ENCODE measurements around the gene NCK2.

The NCK2 gene

DNA sequence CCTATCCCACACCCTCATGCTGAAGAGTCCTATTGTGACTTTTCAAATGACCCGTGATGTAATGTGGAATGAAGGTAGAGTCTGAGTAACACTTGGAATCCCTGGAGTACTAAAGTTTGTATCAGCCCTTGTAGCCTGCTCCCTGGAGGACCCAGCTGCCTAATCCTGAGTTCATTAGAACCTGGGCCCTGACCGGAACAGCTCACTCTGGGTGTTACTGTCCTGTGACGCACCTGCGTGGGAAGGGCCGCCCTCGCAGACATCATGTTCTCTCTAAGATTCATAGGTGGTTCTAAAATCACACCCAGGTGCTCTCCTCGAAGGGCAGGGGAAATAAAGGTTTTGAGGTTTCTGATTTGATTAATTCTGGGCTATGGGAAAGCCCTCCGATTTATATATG, 62.3 kb downstream of the NCK2 start:
- Histone ChIP-seq H3K27me3 (ENCODE audit: control insufficient read depth in 1 of 2, insufficient read depth in 2 of 2, low read length in 2 of 2) (no peaks in the 10 kb centered on the region), H3K36me3 (ENCODE audit: control insufficient read depth in 1 of 2, insufficient read depth in 2 of 2, low read length in 2 of 2) (no peaks in the 10 kb centered on the region), H3K4me1 (ENCODE audit: control insufficient read depth in 1 of 2, insufficient read depth in 2 of 2, low read length in 2 of 2) (peaks cover 44 to 50% of the 10 kb centered on the region in 2 donors), H3K9ac (ENCODE audit: low read depth in 1 of 2, low read length in 2 of 2) (no peak overlapping the region), H3K27ac (ENCODE audit: low read depth, low read length) (no peak overlapping the region), H3K9me3 (ENCODE audit: control insufficient read depth in 1 of 2, low read length in 2 of 2) (no peaks in the 10 kb centered on the region), H3K4me3 (ENCODE audit: low read depth in 1 of 2, low read length in 2 of 2) (no peak overlapping the region)

DNA sequence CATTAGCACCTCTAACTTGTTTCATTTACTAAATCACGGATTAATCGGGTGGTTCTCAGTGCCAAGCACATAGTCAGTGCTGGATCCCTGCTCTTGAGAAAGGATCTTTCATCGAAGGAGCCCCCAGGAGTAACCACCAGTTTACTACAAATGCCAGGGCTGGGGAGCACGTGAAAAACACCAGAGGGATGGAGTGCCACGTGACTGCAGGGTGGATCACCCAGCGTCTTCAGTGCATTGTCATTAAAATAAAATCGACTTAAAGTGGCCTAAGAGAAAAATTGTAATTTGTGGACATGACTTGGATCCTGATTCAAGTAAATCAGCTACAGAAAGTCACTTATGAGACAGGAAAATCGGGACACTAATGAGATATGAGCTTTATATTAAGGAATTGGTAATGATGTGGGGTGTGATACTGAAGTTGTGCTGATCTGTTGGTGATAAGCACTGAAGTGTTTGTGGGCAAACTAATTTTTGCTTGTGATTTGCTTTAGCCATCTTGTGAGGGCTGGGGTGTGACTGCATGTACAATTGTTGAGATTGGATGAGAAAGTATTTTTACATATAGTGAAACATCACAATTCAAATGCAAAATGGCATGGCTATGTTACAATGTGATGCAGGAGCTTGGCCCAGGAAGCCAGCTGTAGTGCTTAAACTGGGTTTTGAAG, 63.8 kb downstream of the NCK2 start:
- no peaks in the 10 kb centered on the region for H3K36me3 ChIP-seq (ENCODE audit: control insufficient read depth in 1 of 2, insufficient read depth in 2 of 2, low read length in 2 of 2)
- H3K9me3 ChIP-seq (ENCODE audit: control insufficient read depth in 1 of 2, low read length in 2 of 2): no peaks in the 10 kb centered on the region
- H3K4me3 ChIP-seq (ENCODE audit: low read depth in 1 of 2, low read length in 2 of 2): no peak overlapping the region
- peaks cover 44 to 50% of the 10 kb centered on the region in 2 donors for H3K4me1 ChIP-seq (ENCODE audit: control insufficient read depth in 1 of 2, insufficient read depth in 2 of 2, low read length in 2 of 2)
- H3K27me3 ChIP-seq (ENCODE audit: control insufficient read depth in 1 of 2, insufficient read depth in 2 of 2, low read length in 2 of 2): no peaks in the 10 kb centered on the region
- H3K27ac ChIP-seq (ENCODE audit: low read depth, low read length): no peak overlapping the region
- no peak overlapping the region for H3K9ac ChIP-seq (ENCODE audit: low read depth in 1 of 2, low read length in 2 of 2)

DNA sequence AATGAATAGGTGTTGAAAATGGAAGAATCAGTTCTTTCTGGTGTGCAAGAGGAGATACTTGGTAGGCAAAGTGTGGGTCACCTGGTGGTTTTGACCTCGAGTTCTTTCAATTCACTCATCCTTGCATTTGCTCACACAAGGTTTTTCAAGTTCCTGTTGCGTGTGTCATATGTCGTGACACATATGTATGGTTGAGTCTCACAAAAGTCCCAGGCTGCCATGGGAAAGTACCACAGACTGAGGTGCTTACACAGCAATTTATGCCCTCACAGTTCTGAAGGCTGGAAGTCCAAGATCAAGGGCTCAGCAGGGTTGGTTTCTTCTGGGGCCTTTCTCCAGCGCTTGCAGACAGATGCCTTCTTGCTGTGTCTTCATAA, 64.4 kb downstream of the NCK2 start:
- no peak overlapping the region for H3K4me3 ChIP-seq (ENCODE audit: low read depth in 1 of 2, low read length in 2 of 2)
- H3K9ac ChIP-seq (ENCODE audit: low read depth in 1 of 2, low read length in 2 of 2): no peak overlapping the region
- peaks cover 39 to 47% of the 10 kb centered on the region in 2 donors for H3K4me1 ChIP-seq (ENCODE audit: control insufficient read depth in 1 of 2, insufficient read depth in 2 of 2, low read length in 2 of 2)
- H3K9me3 ChIP-seq (ENCODE audit: control insufficient read depth in 1 of 2, low read length in 2 of 2): no peaks in the 10 kb centered on the region
- no peaks in the 10 kb centered on the region for H3K27me3 ChIP-seq (ENCODE audit: control insufficient read depth in 1 of 2, insufficient read depth in 2 of 2, low read length in 2 of 2)
- no peaks in the 10 kb centered on the region for H3K36me3 ChIP-seq (ENCODE audit: control insufficient read depth in 1 of 2, insufficient read depth in 2 of 2, low read length in 2 of 2)
- no peak overlapping the region for H3K27ac ChIP-seq (ENCODE audit: low read depth, low read length)

GRCh38 chr2:105809723-105810122, 65.0 kb downstream of the NCK2 start:
- Histone ChIP-seq H3K27ac (ENCODE audit: low read depth, low read length) (no peak overlapping the region), H3K36me3 (ENCODE audit: control insufficient read depth in 1 of 2, insufficient read depth in 2 of 2, low read length in 2 of 2) (peaks cover 0 to 1% of the 10 kb centered on the region in 2 donors), H3K9me3 (ENCODE audit: control insufficient read depth in 1 of 2, low read length in 2 of 2) (no peaks in the 10 kb centered on the region), H3K27me3 (ENCODE audit: control insufficient read depth in 1 of 2, insufficient read depth in 2 of 2, low read length in 2 of 2) (no peaks in the 10 kb centered on the region), H3K4me1 (ENCODE audit: control insufficient read depth in 1 of 2, insufficient read depth in 2 of 2, low read length in 2 of 2) (peaks cover 32 to 40% of the 10 kb centered on the region in 2 donors), H3K4me3 (ENCODE audit: low read depth in 1 of 2, low read length in 2 of 2) (no peak overlapping the region), H3K9ac (ENCODE audit: low read depth in 1 of 2, low read length in 2 of 2) (no peak overlapping the region)

- no peaks in the 10 kb centered on the region for H3K9me3 ChIP-seq (ENCODE audit: control insufficient read depth in 1 of 2, low read length in 2 of 2)
- H3K27ac ChIP-seq (ENCODE audit: low read depth, low read length): peak overlapping the region; percentile 14
- H3K9ac ChIP-seq (ENCODE audit: low read depth in 1 of 2, low read length in 2 of 2): peak overlapping the region in 1 of 2 donors; percentile 13
- H3K4me3 ChIP-seq (ENCODE audit: low read depth in 1 of 2, low read length in 2 of 2): no peak overlapping the region
- peaks cover 30 to 37% of the 10 kb centered on the region in 2 donors for H3K4me1 ChIP-seq (ENCODE audit: control insufficient read depth in 1 of 2, insufficient read depth in 2 of 2, low read length in 2 of 2)
- peaks cover 0 to 13% of the 10 kb centered on the region in 2 donors for H3K36me3 ChIP-seq (ENCODE audit: control insufficient read depth in 1 of 2, insufficient read depth in 2 of 2, low read length in 2 of 2)
- no peaks in the 10 kb centered on the region for H3K27me3 ChIP-seq (ENCODE audit: control insufficient read depth in 1 of 2, insufficient read depth in 2 of 2, low read length in 2 of 2)
Observed at GRCh38 chr2:105812180-105813044, 67.7 kb downstream of the NCK2 start.

GRCh38 chr2:105813045-105813315, 68.3 kb downstream of the NCK2 start:
- Histone ChIP-seq H3K9me3 (ENCODE audit: control insufficient read depth in 1 of 2, low read length in 2 of 2) (no peaks in the 10 kb centered on the region), H3K4me1 (ENCODE audit: control insufficient read depth in 1 of 2, insufficient read depth in 2 of 2, low read length in 2 of 2) (peaks cover 30 to 37% of the 10 kb centered on the region in 2 donors), H3K27ac (ENCODE audit: low read depth, low read length) (no peak overlapping the region), H3K27me3 (ENCODE audit: control insufficient read depth in 1 of 2, insufficient read depth in 2 of 2, low read length in 2 of 2) (no peaks in the 10 kb centered on the region), H3K4me3 (ENCODE audit: low read depth in 1 of 2, low read length in 2 of 2) (no peak overlapping the region), H3K9ac (ENCODE audit: low read depth in 1 of 2, low read length in 2 of 2) (no peak overlapping the region), H3K36me3 (ENCODE audit: control insufficient read depth in 1 of 2, insufficient read depth in 2 of 2, low read length in 2 of 2) (peaks cover 0 to 13% of the 10 kb centered on the region in 2 donors)

- H3K4me1 ChIP-seq (ENCODE audit: control insufficient read depth in 1 of 2, insufficient read depth in 2 of 2, low read length in 2 of 2): peaks cover 30 to 37% of the 10 kb centered on the region in 2 donors
- no peak overlapping the region for H3K27ac ChIP-seq (ENCODE audit: low read depth, low read length)
- no peaks in the 10 kb centered on the region for H3K9me3 ChIP-seq (ENCODE audit: control insufficient read depth in 1 of 2, low read length in 2 of 2)
- no peak overlapping the region for H3K4me3 ChIP-seq (ENCODE audit: low read depth in 1 of 2, low read length in 2 of 2)
- no peak overlapping the region for H3K9ac ChIP-seq (ENCODE audit: low read depth in 1 of 2, low read length in 2 of 2)
- no peaks in the 10 kb centered on the region for H3K27me3 ChIP-seq (ENCODE audit: control insufficient read depth in 1 of 2, insufficient read depth in 2 of 2, low read length in 2 of 2)
- peaks cover 0 to 13% of the 10 kb centered on the region in 2 donors for H3K36me3 ChIP-seq (ENCODE audit: control insufficient read depth in 1 of 2, insufficient read depth in 2 of 2, low read length in 2 of 2)
Observed at GRCh38 chr2:105813405-105813804, 68.7 kb downstream of the NCK2 start.

DNA sequence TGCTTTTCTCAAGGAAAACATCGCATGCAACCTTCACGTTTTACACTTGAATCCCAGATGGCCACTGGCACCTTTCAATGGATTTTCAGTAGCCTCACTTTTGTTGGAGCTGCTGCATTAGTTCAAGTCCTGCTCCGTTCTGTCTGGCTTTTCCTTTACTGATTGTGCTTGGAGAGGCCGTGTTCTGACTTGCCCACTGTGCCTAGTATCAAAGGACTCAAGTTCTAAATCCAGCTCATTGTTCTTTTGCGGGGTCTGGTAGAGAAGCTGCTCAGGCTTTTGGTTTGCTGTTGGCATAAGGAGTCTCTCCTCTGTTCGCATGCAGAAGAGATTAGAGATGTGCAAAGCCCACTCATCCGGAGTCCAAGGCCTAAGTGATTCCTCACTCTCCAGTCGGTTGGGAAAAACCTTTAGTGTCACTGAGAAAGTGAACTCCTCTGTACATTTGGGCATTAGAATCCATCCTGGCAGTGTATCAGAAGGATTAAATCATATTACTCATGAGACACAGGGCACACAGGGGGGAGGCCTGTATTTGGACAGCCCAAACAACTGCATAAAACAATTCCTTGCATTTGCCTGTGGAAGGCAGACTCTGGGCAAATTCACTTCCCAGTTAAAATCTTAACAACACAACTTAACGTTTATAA, 69.7 kb downstream of the NCK2 start:
- Histone ChIP-seq H3K4me3 (ENCODE audit: low read depth in 1 of 2, low read length in 2 of 2) (no peak overlapping the region), H3K27me3 (ENCODE audit: control insufficient read depth in 1 of 2, insufficient read depth in 2 of 2, low read length in 2 of 2) (no peaks in the 10 kb centered on the region), H3K9ac (ENCODE audit: low read depth in 1 of 2, low read length in 2 of 2) (no peak overlapping the region), H3K27ac (ENCODE audit: low read depth, low read length) (no peak overlapping the region), H3K9me3 (ENCODE audit: control insufficient read depth in 1 of 2, low read length in 2 of 2) (no peaks in the 10 kb centered on the region), H3K36me3 (ENCODE audit: control insufficient read depth in 1 of 2, insufficient read depth in 2 of 2, low read length in 2 of 2) (peaks cover 0 to 18% of the 10 kb centered on the region in 2 donors), H3K4me1 (ENCODE audit: control insufficient read depth in 1 of 2, insufficient read depth in 2 of 2, low read length in 2 of 2) (peaks cover 25 to 37% of the 10 kb centered on the region in 2 donors)

- Histone ChIP-seq H3K9ac (ENCODE audit: low read depth in 1 of 2, low read length in 2 of 2) (no peak overlapping the region), H3K27ac (ENCODE audit: low read depth, low read length) (no peak overlapping the region), H3K9me3 (ENCODE audit: control insufficient read depth in 1 of 2, low read length in 2 of 2) (no peaks in the 10 kb centered on the region), H3K27me3 (ENCODE audit: control insufficient read depth in 1 of 2, insufficient read depth in 2 of 2, low read length in 2 of 2) (no peaks in the 10 kb centered on the region), H3K36me3 (ENCODE audit: control insufficient read depth in 1 of 2, insufficient read depth in 2 of 2, low read length in 2 of 2) (peaks cover 0 to 18% of the 10 kb centered on the region in 2 donors), H3K4me3 (ENCODE audit: low read depth in 1 of 2, low read length in 2 of 2) (no peak overlapping the region), H3K4me1 (ENCODE audit: control insufficient read depth in 1 of 2, insufficient read depth in 2 of 2, low read length in 2 of 2) (peaks cover 30 to 34% of the 10 kb centered on the region in 2 donors)
Observed at GRCh38 chr2:105815401-105815800, 70.7 kb downstream of the NCK2 start.

GRCh38 chr2:105820151-105820550, 75.4 kb downstream of the NCK2 start:
- peaks cover 0 to 19% of the 10 kb centered on the region in 2 donors for H3K36me3 ChIP-seq (ENCODE audit: control insufficient read depth in 1 of 2, insufficient read depth in 2 of 2, low read length in 2 of 2)
- peak overlapping the region in 1 of 2 donors; percentile 25 for H3K4me3 ChIP-seq (ENCODE audit: low read depth in 1 of 2, low read length in 2 of 2)
- no peak overlapping the region for H3K27ac ChIP-seq (ENCODE audit: low read depth, low read length)
- H3K9me3 ChIP-seq (ENCODE audit: control insufficient read depth in 1 of 2, low read length in 2 of 2): no peaks in the 10 kb centered on the region
- peaks cover 26 to 36% of the 10 kb centered on the region in 2 donors for H3K4me1 ChIP-seq (ENCODE audit: control insufficient read depth in 1 of 2, insufficient read depth in 2 of 2, low read length in 2 of 2)
- H3K9ac ChIP-seq (ENCODE audit: low read depth in 1 of 2, low read length in 2 of 2): no peak overlapping the region
- no peaks in the 10 kb centered on the region for H3K27me3 ChIP-seq (ENCODE audit: control insufficient read depth in 1 of 2, insufficient read depth in 2 of 2, low read length in 2 of 2)

Measured in duodenal mucosa (tissue), 2 donors.